ENCODE results near the gene USP13. TPM values are rescaled to one million over a fixed set of nuclear protein-coding genes. Genes with fewer than 3 reads are reported as not detected.

Gene USP13
- total RNA-seq, 1 experiment from 2014 or later, result 14.8 TPM

DNA sequence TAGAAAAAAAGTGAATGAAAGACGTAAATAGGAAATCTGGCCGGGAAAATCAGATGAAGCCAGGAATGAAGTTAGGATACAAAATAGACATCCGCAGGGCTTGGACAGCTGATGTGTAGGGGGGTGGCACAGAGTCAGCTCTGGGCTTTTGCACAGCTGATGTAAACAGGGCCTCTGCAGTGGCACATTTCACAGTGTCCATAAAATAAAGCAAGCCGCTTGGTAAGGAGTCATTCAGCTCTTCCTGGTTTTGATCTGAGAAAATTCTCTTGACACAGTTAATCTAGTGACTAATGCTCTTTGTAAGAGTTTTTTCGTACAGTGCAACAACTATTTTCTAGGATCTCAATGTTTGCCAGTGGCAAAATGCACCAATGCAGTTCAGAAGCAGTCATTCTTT lies 153.3 kb downstream of the USP13 start:
- Histone ChIP-seq H3K9me2 (replicated peaks; ENCODE audit: low read length) (no peaks in the 10 kb centered on the region), H3K9ac (ENCODE audit: low read length) (no peak overlapping the region), H3K4me3 (ENCODE audit: low read length) (no peak overlapping the region), H2AFZ (ENCODE audit: low read length) (no peak overlapping the region), H3K4me2 (ENCODE audit: low read length) (no peak overlapping the region), H3K27ac (ENCODE audit: low read length) (no peak overlapping the region), H3K4me1 (ENCODE audit: insufficient read depth, low read length) (peaks cover 6% of the 10 kb centered on the region; the same call in 1 of the 2 replicates), H3K36me3 (ENCODE audit: low read depth, low read length) (no peaks in the 10 kb centered on the region), H4K20me1 (ENCODE audit: low read length) (no peaks in the 10 kb centered on the region), H3F3A (ENCODE audit: low read length, unreplicated experiment) (no peaks in the 10 kb centered on the region), H3K79me2 (ENCODE audit: low read length) (no peaks in the 10 kb centered on the region), H3K27me3 (ENCODE audit: low read length) (no peaks in the 10 kb centered on the region), H3K9me3 (ENCODE audit: low read length) (no peaks in the 10 kb centered on the region)
- peak; percentile 43 for DNase-seq
- no peak for TF ChIP-seq EZH2phosphoT487 (IDR thresholded peaks at IDR 0.05; ENCODE audit: borderline replicate concordance, low read length)
- TF ChIP-seq, protein P1, sequence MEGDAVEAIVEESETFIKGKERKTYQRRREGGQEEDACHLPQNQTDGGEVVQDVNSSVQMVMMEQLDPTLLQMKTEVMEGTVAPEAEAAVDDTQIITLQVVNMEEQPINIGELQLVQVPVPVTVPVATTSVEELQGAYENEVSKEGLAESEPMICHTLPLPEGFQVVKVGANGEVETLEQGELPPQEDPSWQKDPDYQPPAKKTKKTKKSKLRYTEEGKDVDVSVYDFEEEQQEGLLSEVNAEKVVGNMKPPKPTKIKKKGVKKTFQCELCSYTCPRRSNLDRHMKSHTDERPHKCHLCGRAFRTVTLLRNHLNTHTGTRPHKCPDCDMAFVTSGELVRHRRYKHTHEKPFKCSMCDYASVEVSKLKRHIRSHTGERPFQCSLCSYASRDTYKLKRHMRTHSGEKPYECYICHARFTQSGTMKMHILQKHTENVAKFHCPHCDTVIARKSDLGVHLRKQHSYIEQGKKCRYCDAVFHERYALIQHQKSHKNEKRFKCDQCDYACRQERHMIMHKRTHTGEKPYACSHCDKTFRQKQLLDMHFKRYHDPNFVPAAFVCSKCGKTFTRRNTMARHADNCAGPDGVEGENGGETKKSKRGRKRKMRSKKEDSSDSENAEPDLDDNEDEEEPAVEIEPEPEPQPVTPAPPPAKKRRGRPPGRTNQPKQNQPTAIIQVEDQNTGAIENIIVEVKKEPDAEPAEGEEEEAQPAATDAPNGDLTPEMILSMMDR (conservative IDR thresholded peaks at IDR 0.05; ENCODE audit: low read depth, low read length), result no peak
- intact Hi-C loops (cut with micrococcal nuclease), result no loop called here
- BruUV-seq (replicated peaks), result no TSS peak
- ChIA-PET CTCF (no interaction called here), POLR2A (ENCODE audit: unreplicated experiment) (no interaction called here)
- peak; percentile 63 for ATAC-seq

DNA sequence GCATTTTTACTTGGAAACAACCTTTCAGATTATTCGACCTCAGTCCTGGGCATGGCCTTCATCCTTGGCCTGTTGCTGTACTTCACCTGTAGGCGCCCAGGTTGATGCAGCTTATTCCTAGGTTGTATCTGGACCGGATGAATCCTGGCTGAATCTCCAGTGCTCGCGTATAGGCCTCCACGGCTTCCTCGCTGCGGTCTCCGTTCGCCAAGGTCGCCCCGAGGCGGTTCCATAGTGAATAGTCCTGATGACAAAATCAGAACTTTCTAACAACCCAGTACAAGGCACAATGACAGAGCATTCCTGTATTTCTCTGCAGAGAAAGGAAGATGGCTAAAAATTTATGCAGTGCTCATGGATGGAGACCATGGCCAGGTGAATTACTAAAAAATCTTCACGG lies 154.7 kb downstream of the USP13 start:
- no TSS peak for BruUV-seq (replicated peaks)
- ChIA-PET CTCF (no interaction called here), POLR2A (ENCODE audit: unreplicated experiment) (no interaction called here)
- Histone ChIP-seq H3K9ac (ENCODE audit: low read length) (no peak overlapping the region), H3K4me1 (ENCODE audit: insufficient read depth, low read length) (peaks cover 13% of the 10 kb centered on the region; the same call in 1 of the 2 replicates), H3F3A (ENCODE audit: low read length, unreplicated experiment) (no peaks in the 10 kb centered on the region), H3K9me3 (ENCODE audit: low read length) (no peaks in the 10 kb centered on the region), H3K36me3 (ENCODE audit: low read depth, low read length) (no peaks in the 10 kb centered on the region), H3K27me3 (ENCODE audit: low read length) (no peaks in the 10 kb centered on the region), H3K27ac (ENCODE audit: low read length) (no peak overlapping the region), H3K4me3 (ENCODE audit: low read length) (no peak overlapping the region), H4K20me1 (ENCODE audit: low read length) (no peaks in the 10 kb centered on the region), H3K79me2 (ENCODE audit: low read length) (no peaks in the 10 kb centered on the region), H3K4me2 (ENCODE audit: low read length) (no peak overlapping the region), H3K9me2 (replicated peaks; ENCODE audit: low read length) (no peaks in the 10 kb centered on the region), H2AFZ (ENCODE audit: low read length) (no peak overlapping the region)
- TF ChIP-seq, protein P1 (conservative IDR thresholded peaks at IDR 0.05; ENCODE audit: low read depth, low read length), result no peak
- no peak for TF ChIP-seq EZH2phosphoT487 (IDR thresholded peaks at IDR 0.05; ENCODE audit: borderline replicate concordance, low read length)
- no peak for TF ChIP-seq EZH2 (IDR thresholded peaks at IDR 0.05; ENCODE audit: low read length, unreplicated experiment)
- ATAC-seq, result no peak
- DNase-seq, result no peak
- intact Hi-C loops (cut with micrococcal nuclease), result no loop called here

DNA sequence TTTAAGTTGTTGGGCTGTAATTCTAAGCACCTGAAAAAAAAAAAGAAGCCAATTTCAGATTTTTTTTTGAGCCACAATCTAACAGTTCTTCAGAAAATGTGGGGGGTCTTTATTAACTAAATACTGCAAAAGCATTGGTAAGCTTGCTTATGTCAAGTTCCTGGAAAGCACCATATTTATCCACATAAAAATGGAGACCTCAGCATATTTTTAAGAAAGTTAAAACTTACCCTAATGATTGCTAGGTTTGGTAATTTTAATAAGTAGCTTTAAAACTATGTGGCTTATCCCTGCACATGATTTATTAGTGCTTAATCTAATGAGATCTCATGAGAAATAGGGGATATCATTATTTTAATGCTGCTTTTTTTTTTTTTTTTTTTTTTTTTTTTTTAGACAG lies 156.8 kb downstream of the USP13 start:
- POLR2A ChIA-PET (ENCODE audit: unreplicated experiment), result no interaction called here
- TF ChIP-seq EZH2 (IDR thresholded peaks at IDR 0.05; ENCODE audit: low read length, unreplicated experiment) (no peak), EZH2phosphoT487 (IDR thresholded peaks at IDR 0.05; ENCODE audit: borderline replicate concordance, low read length) (no peak)
- TF ChIP-seq, protein P1 (conservative IDR thresholded peaks at IDR 0.05; ENCODE audit: low read depth, low read length), result no peak
- DNase-seq (no peak), ATAC-seq (no peak)
- Histone ChIP-seq H3K4me3 (ENCODE audit: low read length) (no peak overlapping the region), H3K9me2 (replicated peaks; ENCODE audit: low read length) (no peaks in the 10 kb centered on the region), H4K20me1 (ENCODE audit: low read length) (no peaks in the 10 kb centered on the region), H3F3A (ENCODE audit: low read length, unreplicated experiment) (no peaks in the 10 kb centered on the region), H3K79me2 (ENCODE audit: low read length) (no peaks in the 10 kb centered on the region), H3K4me1 (ENCODE audit: insufficient read depth, low read length) (peaks cover 13% of the 10 kb centered on the region; the same call in 1 of the 2 replicates), H3K4me2 (ENCODE audit: low read length) (no peak overlapping the region), H3K9me3 (ENCODE audit: low read length) (no peaks in the 10 kb centered on the region), H3K36me3 (ENCODE audit: low read depth, low read length) (no peaks in the 10 kb centered on the region), H3K27me3 (ENCODE audit: low read length) (no peaks in the 10 kb centered on the region), H3K9ac (ENCODE audit: low read length) (no peak overlapping the region), H3K27ac (ENCODE audit: low read length) (no peak overlapping the region), H2AFZ (ENCODE audit: low read length) (no peak overlapping the region)
- no TSS peak for BruUV-seq (replicated peaks)
- intact Hi-C loops (cut with micrococcal nuclease), result loop anchor here (5.0 to 10.0 kb wide), 2 partner anchors 118 to 445 kb away; no protein-coding TSS in a partner anchor
- CTCF ChIA-PET, result no interaction called here

All from PC-3 (cell line).